NK-92 treated with Interleukin-12 subunit alpha and Interleukin-12 subunit beta, amount 100 ng/mL, for 24 hours (cell line): ENCODE data around the gene ETV3.

ENCODE experiments used
- DNase-seq: peaks from one replicate; lab custom pipeline; 2025; lab: John Stamatoyannopoulos, UW

ETV3 gene

GRCh38 chr1:157091186-157091585, 47.0 kb downstream of the ETV3 start:
- no peak for DNase-seq

GRCh38 chr1:157090771-157091170, 47.4 kb downstream of the ETV3 start:
- DNase-seq, result no peak

GRCh38 chr1:157090196-157090647, 48.0 kb downstream of the ETV3 start:
- peak; percentile 61 for DNase-seq

GRCh38 chr1:157089789-157090188, 48.4 kb downstream of the ETV3 start:
- DNase-seq, result no peak

- DNase-seq, result no peak
Measured at GRCh38 chr1:157088607-157089006, 49.6 kb downstream of the ETV3 start.

- no peak for DNase-seq
Measured at GRCh38 chr1:157087030-157087429, 51.2 kb downstream of the ETV3 start.

- DNase-seq, result no peak
Measured at GRCh38 chr1:157086299-157086698, 51.9 kb downstream of the ETV3 start.

GRCh38 chr1:157085421-157085820, 52.8 kb downstream of the ETV3 start:
- no peak for DNase-seq

GRCh38 chr1:157084720-157085119, 53.5 kb downstream of the ETV3 start:
- no peak for DNase-seq

- no peak for DNase-seq
Measured at GRCh38 chr1:157081707-157082106, 56.5 kb downstream of the ETV3 start.

GRCh38 chr1:157080714-157081113, 57.5 kb downstream of the ETV3 start:
- no peak for DNase-seq

GRCh38 chr1:157077394-157077793, 60.8 kb downstream of the ETV3 start:
- DNase-seq, result no peak

- DNase-seq, result no peak
Measured at GRCh38 chr1:157073944-157074685, 64.1 kb downstream of the ETV3 start.
